Stimulated activated CD8-positive, alpha-beta memory T cell treated with anti-CD3 and anti-CD28 coated beads, Interleukin-7, amount 100 ng/mL, for 1 hour (primary cell): Measurements from ENCODE around the gene SEMA5A.

Source experiments
- DNase-seq, 2 donors: peaks; one replicate each; pipeline ENCODE4 v3.0.0-alpha.2; 2020; ENCODE audit warnings: low read depth in 2 of 2

The SEMA5A gene

GRCh38 chr5:9121597-9121996 is 424.3 kb downstream of the SEMA5A start:
- DNase-seq = no peak

- DNase-seq = no peak
Measured at GRCh38 chr5:9118852-9119251, 427.0 kb downstream of the SEMA5A start.

GRCh38 chr5:9115093-9115492 is 430.8 kb downstream of the SEMA5A start:
- DNase-seq = no peak

GRCh38 chr5:9112520-9113291 is 433.2 kb downstream of the SEMA5A start:
- DNase-seq = no peak

GRCh38 chr5:9108162-9108561 is 437.7 kb downstream of the SEMA5A start:
- no peak for DNase-seq

- DNase-seq = no peak
Measured at GRCh38 chr5:9105851-9106250, 440.0 kb downstream of the SEMA5A start.

- DNase-seq = no peak
Measured at GRCh38 chr5:9104571-9105339, 441.1 kb downstream of the SEMA5A start.

GRCh38 chr5:9103290-9103689 is 442.6 kb downstream of the SEMA5A start:
- no peak for DNase-seq

- no peak for DNase-seq
Measured at GRCh38 chr5:9099689-9100088, 446.2 kb downstream of the SEMA5A start.

- DNase-seq = no peak
Measured at GRCh38 chr5:9098990-9099389, 446.9 kb downstream of the SEMA5A start.

GRCh38 chr5:9094582-9094981 is 451.3 kb downstream of the SEMA5A start:
- DNase-seq = no peak

- DNase-seq = no peak
Measured at GRCh38 chr5:9091896-9092662, 453.8 kb downstream of the SEMA5A start.

- DNase-seq = no peak
Measured at GRCh38 chr5:9090381-9091026, 455.4 kb downstream of the SEMA5A start.

- no peak for DNase-seq
Measured at GRCh38 chr5:9089893-9090292, 456.0 kb downstream of the SEMA5A start.

- no peak for DNase-seq
Measured at GRCh38 chr5:9082996-9083395, 462.9 kb downstream of the SEMA5A start.

- DNase-seq = no peak
Measured at GRCh38 chr5:9072701-9073100, 473.2 kb downstream of the SEMA5A start.

- DNase-seq = no peak
Measured at GRCh38 chr5:9071524-9071923, 474.4 kb downstream of the SEMA5A start.

GRCh38 chr5:9071074-9071473 is 474.8 kb downstream of the SEMA5A start:
- DNase-seq = no peak

- no peak for DNase-seq
Measured at GRCh38 chr5:9069650-9070049, 476.2 kb downstream of the SEMA5A start.

GRCh38 chr5:9067154-9067553 is 478.7 kb downstream of the SEMA5A start:
- DNase-seq = no peak

GRCh38 chr5:9066349-9066748 is 479.5 kb downstream of the SEMA5A start:
- DNase-seq = no peak
